Activated CD8-positive, alpha-beta memory T cell treated with anti-CD3 and anti-CD28 coated beads, Interleukin-2, amount 50 U/mL, for 1 hour (primary cell): Measurements from ENCODE around the gene NDRG4.

Experiments used
- DNase-seq: peaks from one replicate; pipeline ENCODE4 v3.0.0-alpha.2; 2020; ENCODE audit errors: extremely low read depth

Gene NDRG4

GRCh38 chr16:58495521-58496331 is 4.2 kb upstream of the NDRG4 start:
- DNase-seq: no peak

GRCh38 chr16:58497468-58497867 is 2.5 kb upstream of the NDRG4 start:
- no peak for DNase-seq

DNA sequence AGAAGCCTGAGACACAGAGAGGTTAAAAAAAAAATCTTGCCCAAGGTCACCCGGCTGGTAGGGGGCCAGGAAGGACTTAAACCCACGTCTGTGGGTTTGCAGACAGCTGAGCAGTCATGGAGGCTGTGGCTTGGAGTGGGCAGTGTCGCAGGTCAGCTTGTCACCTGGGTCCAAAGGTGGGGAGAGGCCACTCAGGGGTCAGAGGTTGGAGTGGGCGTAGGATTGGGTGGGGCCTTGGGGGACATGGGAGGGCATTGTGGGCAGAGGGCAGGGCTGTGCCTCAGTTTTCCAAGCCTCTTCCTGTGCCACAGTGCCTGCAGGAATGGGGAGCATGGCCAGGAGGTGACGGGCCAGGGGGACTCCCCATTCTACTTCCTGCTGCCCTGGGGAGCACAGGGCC is 2.0 kb upstream of the NDRG4 start:
- no peak for DNase-seq

- no peak for DNase-seq
Measured at GRCh38 chr16:58498341-58499091, 1.4 kb upstream of the NDRG4 start.

- no peak for DNase-seq
Measured at GRCh38 chr16:58499092-58499511, 841 bp upstream of the NDRG4 start.

DNA sequence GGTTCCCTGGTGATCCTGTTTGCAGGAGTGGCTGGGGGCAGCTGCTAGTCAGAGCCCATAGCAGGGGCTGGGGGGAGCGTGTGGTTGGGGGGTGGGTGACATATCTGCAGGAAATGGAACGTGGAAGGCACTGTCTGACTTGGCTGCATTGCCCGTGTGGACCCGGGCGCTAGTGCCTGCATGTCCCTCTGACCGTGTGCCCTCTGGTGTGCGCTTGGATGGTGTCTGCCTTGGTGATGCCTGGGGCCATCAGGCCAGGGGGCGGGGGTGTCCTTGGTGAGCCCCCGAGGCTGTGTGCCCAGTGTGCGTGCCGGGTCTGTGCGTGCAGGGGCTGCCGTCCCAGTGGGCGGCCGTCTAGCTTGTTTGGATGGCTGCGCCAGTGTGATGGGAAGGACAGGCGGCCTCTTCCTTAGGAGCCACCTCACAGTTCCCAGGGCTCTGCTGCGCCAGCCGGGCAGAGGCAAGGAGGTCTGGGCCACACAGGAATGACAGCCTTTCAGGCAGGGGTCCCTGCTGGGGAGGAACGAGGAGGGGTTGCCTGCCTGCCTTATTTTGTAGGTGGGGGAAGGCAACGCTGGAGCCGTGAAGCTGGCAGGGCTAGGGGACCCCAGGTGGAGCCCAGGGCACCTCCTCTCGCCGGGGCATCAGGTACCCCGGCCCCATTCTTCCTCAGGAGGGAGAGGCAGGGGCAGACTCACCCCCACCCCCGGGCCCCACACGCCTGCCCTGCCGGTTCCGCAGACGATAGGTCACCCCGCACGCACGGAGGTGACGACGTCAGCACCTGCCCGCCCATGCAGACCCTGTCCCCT is 693 bp downstream of the NDRG4 start:
- DNase-seq: no peak

- DNase-seq: no peak
Measured at GRCh38 chr16:58501242-58502131, 1.5 kb downstream of the NDRG4 start.

- DNase-seq: no peak
Measured at GRCh38 chr16:58502217-58502921, 2.4 kb downstream of the NDRG4 start.

DNA sequence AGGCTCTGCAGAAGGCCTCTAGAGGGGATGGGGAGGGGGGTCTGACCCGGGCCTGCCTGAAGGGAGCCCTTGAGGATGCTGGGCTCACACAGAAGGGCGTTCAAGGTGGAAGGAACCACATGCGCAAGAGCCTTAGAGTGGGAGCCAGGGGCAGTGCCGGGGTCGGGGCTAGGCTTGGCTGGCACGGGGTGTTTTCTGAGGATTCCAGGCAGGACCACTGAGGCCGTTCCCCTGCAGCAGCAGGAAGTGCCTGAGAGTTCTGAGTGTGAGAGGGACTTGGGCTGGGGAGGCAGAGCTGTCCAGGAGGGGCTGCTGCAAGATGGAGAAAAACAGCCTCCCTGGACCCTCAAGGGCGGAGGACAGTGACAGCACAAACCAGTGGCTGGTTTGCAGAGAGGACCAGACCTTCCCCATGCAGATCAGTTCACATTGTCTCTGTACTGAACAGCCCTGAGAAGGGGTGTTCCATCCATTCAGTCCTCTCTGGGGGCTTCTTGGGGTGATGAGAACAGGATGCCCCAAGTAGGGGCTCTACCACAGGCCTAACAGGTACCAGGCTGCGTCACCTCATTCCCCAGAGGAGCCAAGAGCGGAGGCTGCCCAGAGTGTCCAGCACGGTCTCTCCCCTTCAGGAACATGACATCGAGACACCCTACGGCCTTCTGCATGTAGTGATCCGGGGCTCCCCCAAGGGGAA is 3.4 kb downstream of the NDRG4 start:
- DNase-seq: no peak

- no peak for DNase-seq
Measured at GRCh38 chr16:58503863-58504688, 4.1 kb downstream of the NDRG4 start.

DNA sequence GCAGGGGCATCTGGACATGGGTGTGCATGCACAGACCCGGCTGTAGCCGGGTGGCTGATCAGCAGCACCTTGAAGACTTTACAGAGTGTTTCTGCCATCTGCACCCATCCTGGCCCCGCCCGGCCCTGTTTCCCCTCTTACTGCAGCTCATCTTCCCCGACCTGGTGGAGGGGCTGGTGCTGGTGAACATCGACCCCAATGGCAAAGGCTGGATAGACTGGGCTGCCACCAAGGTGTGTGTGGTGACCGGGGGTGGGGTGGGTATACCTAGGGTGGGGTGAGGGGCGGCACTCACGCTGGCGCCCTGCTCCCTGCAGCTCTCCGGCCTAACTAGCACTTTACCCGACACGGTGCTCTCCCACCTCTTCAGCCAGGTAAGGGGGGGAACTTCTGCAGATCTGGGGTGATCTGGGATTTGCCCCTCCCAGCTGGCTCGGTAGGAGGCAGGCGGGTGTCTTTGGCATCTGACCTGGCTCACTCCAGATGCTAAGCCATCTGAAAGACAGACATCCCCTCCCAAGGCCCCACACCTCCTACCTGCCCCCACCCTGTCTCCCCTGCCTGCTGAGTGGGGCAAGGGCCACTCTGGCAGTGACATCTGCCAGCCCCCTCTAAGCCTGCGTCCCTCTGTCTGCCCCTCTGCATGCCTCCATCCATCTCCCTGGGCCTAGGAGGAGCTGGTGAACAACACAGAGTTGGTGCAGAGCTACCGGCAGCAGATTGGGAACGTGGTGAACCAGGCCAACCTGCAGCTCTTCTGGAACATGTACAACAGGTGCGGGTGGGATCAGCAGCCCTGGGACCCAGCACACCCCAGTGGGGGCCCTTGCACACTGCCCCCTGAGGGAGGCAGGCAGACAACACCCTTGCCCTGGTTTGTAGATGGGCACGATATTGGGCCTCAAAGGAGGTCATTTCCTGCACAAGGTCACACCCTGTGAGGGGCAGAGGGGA is 6.6 kb downstream of the NDRG4 start:
- DNase-seq: no peak

GRCh38 chr16:58507195-58507962 is 7.4 kb downstream of the NDRG4 start:
- DNase-seq: no peak

GRCh38 chr16:58507963-58508670 is 8.2 kb downstream of the NDRG4 start:
- no peak for DNase-seq

DNA sequence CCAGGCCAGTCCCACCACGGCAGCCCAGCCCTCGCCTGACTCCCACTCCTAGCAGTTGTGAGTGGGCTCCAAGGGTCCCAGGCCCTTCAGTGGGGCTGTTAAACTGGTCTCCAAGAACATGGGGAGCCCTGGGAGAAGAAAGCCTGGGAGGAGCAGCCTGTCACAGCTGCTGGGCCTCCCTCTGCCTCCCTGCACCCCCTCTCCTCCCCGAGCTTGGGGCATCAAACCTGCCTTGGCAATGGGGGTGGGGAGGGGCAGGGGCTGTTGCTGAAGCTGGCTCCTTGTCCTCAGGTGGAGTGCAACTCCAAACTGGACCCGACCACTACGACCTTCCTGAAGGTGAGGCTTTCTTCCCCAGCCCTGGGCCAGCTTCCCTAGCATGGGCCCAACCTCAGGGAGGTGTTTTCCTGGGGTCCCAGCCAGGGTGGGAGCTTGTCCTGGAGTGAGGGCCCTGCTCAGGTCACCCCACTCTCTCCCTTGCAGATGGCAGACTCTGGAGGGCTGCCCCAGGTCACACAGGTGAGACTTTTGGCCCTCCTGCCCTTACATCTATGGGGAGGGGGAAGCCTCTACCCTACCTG is 8.8 kb downstream of the NDRG4 start:
- no peak for DNase-seq

GRCh38 chr16:58509256-58510096 is 9.5 kb downstream of the NDRG4 start:
- DNase-seq: no peak
